ENCODE data around the gene LAYN. TPM values are rescaled to one million over a fixed set of nuclear protein-coding genes. Genes with fewer than 3 reads are reported as not detected.

Gene LAYN
- polyA plus RNA-seq, 1 of the 3 experiments (the other 2 are of a cell fraction): 366 TPM

GRCh38 chr11:111521135-111521534, 19.4 kb upstream of the LAYN start (continued):
- peak; percentile 66 for TF ChIP-seq PBX3 (IDR thresholded peaks at IDR 0.05)
- no peak for TF ChIP-seq GATA2 (CRISPR knock-in tag; IDR thresholded peaks at IDR 0.05)
- TF ChIP-seq RFX5 (IDR thresholded peaks at IDR 0.05; ENCODE audit: low read length): no peak
- no peak for TF ChIP-seq POLR2AphosphoS5 (IDR thresholded peaks at IDR 0.05; ENCODE audit: low read depth, low read length)
- TF ChIP-seq SIN3A (IDR thresholded peaks at IDR 0.05; ENCODE audit: borderline replicate concordance, low read depth, low read length): no peak
- TF ChIP-seq ZBTB33 (IDR thresholded peaks at IDR 0.05; ENCODE audit: borderline replicate concordance, low read depth): no peak
- no peak for TF ChIP-seq MAX (IDR thresholded peaks at IDR 0.05; ENCODE audit: low read depth)
- TF ChIP-seq JUND (IDR thresholded peaks at IDR 0.05): peak; percentile 74
- TF ChIP-seq, protein P1, sequence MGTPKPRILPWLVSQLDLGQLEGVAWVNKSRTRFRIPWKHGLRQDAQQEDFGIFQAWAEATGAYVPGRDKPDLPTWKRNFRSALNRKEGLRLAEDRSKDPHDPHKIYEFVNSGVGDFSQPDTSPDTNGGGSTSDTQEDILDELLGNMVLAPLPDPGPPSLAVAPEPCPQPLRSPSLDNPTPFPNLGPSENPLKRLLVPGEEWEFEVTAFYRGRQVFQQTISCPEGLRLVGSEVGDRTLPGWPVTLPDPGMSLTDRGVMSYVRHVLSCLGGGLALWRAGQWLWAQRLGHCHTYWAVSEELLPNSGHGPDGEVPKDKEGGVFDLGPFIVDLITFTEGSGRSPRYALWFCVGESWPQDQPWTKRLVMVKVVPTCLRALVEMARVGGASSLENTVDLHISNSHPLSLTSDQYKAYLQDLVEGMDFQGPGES (IDR thresholded peaks at IDR 0.05; ENCODE audit: low read depth, low read length): no peak
- TF ChIP-seq USF1 (IDR thresholded peaks at IDR 0.05; ENCODE audit: borderline replicate concordance, low read depth): no peak
- peak; percentile 44; the same call in 1 of the 2 replicates for TF ChIP-seq RXRA (IDR thresholded peaks at IDR 0.05; ENCODE audit: borderline replicate concordance, low read depth)
- TF ChIP-seq FOSL2 (IDR thresholded peaks at IDR 0.05; ENCODE audit: borderline replicate concordance, low read depth): peak; percentile 56; the same call in 1 of the 2 replicates
- no peak for TF ChIP-seq RCOR1 (IDR thresholded peaks at IDR 0.05; ENCODE audit: low read length)
- no peak for TF ChIP-seq USF2 (IDR thresholded peaks at IDR 0.05; ENCODE audit: borderline replicate concordance, low read depth, low read length)
- peak; percentile 81 for TF ChIP-seq NFIC (IDR thresholded peaks at IDR 0.05; ENCODE audit: borderline replicate concordance)
- TF ChIP-seq MXI1 (IDR thresholded peaks at IDR 0.05; ENCODE audit: low read depth, low read length): no peak
- peak; percentile 74 for TF ChIP-seq TCF12 (IDR thresholded peaks at IDR 0.05)
- no peak for TF ChIP-seq GABPA (IDR thresholded peaks at IDR 0.05; ENCODE audit: low read depth)
